ENCODE data around the gene CCDC74B.
"Not testable (repeated sequence)": the region's sequence is repeated elsewhere in the genome, so short reads cannot be mapped to it uniquely, and the experiment has no call there.

Gene CCDC74B

GRCh38 chr2:130150181-130151144 is 5.6 kb upstream of the CCDC74B start:
- DNase-seq (ENCODE audit: low read depth) = no peak

DNA sequence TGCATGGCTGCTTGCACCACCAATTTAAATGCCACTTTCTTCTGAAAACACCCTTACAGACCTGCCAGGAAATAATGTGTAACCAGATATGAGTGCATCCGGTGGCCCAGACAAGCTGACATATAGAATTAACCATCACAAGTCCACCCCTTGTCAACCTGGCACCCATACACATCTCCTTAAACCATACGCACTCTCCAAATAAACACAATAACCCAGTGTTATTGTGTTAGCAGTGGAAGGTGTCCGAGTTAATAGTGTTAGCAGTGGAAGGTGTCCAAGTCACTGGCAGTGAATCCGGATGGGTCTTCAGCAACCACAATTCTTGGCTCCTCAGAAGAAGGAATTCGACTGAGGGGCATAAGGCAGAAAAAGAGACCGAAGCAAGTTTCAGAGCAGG is 3.6 kb upstream of the CCDC74B start:
- DNase-seq (ENCODE audit: low read depth) = not testable (repeated sequence)

DNA sequence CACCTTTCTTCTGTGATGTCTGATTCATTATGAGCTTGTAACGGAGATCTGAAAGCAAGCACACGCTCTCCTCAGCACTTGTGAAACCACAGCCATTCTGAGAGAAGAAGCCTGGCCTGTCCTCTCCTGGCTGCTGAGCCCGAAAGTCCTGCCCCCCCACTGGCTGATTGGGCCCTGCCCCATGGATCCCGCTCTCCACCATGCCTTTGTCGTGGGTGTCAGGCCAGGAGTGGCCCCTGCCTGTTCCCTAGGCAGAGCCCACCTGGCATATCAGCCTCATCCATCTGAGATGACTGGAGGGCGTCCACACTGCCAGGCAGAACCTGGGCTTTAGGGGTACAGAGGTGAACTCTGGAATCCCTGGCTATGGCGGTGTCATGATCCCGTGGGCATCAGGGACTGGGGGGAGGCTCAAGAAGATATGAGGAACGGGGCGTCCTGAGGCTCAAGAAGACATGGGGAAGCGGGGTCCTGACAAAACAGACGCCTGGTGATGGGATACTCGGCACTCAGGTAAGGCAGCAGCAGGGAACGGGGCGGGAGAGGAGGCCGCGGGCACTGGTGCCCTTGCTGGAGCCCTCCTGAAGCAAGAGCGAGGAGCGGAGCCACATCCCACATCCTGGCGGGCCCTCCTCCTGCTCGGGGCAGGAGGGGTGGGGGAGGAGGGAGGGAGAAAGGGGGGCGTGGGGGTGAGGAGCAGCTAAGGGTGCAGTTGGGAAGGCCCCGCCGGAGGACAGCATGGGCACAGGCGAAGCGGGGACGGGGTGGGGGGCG is 1.5 kb downstream of the CCDC74B start:
- not testable (repeated sequence) for DNase-seq (ENCODE audit: low read depth)

DNA sequence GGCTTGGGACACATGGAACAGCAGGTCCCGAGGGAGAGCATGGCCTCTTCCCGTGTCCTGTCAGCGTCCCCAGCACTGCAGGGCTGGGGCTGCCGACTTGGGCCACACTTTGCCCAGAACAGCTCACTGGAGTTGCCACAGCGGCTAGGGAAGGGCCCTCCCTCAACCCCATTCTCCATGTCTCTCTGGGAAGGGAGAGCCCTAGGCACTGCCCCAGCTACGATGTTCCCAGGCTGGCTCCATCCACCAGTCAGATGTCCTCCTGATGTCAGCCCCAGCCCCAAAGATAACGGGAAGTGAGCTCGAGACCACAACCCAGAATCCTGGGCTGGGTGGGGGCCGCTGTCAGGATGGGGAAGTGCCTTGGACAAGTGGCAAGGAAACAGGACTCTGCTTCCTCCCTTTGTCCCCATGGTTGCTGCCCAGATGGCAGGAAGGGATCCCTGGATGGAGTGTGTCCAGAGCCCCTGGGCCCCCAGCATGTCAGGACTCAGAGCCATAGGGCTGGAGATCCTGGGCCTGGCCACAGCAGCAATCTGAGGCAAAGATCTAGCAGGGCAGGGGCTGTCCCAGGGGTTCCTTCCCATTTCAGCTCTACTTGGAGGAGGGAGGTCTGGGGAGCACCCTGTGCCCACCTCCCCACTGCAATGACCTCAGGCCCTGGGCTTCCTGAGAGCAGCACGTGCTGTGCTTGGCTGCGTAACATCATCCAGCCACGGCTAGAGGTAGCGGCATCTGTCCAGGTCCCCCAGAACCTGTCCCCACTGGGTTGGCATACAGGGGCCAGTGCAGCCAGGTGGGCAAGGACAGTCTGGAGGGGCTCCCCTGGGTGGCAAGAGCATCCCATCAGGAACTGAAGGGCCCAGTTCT is 2.3 kb downstream of the CCDC74B start:
- DNase-seq (ENCODE audit: low read depth) = not testable (repeated sequence)

GRCh38 chr2:130141645-130142370 is 3.1 kb downstream of the CCDC74B start:
- not testable (repeated sequence) for DNase-seq (ENCODE audit: low read depth)

- not testable (repeated sequence) for DNase-seq (ENCODE audit: low read depth)
Measured at GRCh38 chr2:130141002-130141401, 3.9 kb downstream of the CCDC74B start.

DNA sequence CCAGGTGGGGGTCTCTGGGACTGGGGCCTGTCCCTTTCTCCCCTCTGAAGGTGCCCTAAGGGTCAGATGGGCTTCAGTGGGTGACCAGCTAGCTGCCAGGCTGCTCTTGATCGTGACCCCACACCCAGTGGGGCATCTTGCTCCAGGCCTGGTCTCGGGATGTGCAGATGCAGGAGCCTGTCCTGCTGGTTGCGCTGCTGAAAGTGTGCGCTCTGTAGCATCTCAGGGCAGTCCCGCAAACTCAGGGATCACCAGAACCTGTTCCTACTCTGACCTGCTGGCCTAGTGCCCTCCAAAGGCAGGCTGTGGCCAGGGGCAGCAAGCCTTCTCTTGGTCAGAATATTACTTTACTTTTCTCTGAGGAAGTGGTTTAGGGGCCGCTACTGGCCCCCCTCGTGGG is 4.4 kb downstream of the CCDC74B start:
- not testable (repeated sequence) for DNase-seq (ENCODE audit: low read depth)

- DNase-seq (ENCODE audit: low read depth) = not testable (repeated sequence)
Measured at GRCh38 chr2:130139331-130140280, 5.3 kb downstream of the CCDC74B start.

DNA sequence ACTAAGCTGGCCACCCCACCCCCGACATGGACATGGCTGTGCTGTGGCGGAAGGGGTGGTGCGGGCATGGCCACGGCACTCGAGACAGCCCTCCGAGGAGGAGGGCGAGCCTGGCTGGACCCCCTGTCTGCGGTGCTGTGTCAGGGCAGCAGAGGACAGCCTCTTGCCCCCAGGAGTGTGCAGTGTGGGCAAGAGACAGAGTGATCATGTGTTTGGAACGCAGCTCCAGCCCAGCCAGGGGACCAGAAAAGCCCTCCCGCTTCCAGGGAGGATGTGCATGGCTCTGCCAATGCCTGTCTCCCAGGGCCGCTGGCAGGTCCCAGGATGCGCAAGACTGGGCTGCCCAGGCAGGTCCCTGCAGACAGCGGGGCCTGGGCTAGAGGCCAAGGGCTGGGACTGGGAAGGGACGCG is 6.1 kb downstream of the CCDC74B start:
- not testable (repeated sequence) for DNase-seq (ENCODE audit: low read depth)

- DNase-seq (ENCODE audit: low read depth) = not testable (repeated sequence)
Measured at GRCh38 chr2:130138326-130138725, 6.6 kb downstream of the CCDC74B start.

- not testable (repeated sequence) for DNase-seq (ENCODE audit: low read depth)
Measured at GRCh38 chr2:130137118-130137517, 7.8 kb downstream of the CCDC74B start.

GRCh38 chr2:130136546-130136945 is 8.4 kb downstream of the CCDC74B start:
- not testable (repeated sequence) for DNase-seq (ENCODE audit: low read depth)

DNA sequence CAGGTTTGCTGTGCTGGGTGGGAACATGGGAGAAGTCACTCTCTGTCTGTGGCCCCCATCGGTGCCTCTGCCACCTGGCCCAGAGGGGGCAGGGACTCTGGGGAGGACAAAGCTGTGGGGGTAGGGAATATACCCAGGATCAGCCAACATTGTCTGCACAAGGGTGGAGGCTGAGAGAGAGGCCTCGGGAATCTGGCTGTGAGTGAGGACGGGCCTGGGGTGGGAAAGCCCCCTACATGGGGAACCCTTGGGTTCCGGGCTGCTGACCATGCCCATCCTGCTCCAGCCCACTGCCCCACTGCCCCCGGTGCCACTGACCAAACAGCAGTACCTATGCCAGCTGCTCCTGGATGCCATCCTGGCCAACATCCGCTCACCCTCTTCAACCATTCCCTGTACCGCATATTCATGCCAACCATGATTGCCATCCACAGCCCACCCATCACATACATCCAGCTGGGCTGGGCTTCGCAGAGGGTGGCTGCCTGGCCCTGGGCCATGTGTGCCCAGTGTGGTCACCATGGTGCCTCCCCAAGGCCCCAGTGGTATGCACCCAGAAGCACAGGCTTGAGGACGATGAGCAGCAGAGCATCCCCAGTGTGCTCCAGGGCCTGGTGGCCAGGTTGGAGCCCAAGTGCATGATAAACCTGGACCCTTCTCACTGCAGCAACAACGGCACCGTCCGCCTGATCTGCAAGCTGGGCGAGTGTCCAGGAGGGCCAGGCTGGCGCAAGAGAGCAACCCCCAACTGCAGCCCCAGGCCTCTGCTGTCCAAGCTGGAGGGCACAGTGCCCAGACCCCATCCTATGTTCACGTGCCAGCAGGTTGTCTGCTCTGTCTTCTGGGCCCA is 9.0 kb downstream of the CCDC74B start:
- no peak for DNase-seq (ENCODE audit: low read depth)

DNA sequence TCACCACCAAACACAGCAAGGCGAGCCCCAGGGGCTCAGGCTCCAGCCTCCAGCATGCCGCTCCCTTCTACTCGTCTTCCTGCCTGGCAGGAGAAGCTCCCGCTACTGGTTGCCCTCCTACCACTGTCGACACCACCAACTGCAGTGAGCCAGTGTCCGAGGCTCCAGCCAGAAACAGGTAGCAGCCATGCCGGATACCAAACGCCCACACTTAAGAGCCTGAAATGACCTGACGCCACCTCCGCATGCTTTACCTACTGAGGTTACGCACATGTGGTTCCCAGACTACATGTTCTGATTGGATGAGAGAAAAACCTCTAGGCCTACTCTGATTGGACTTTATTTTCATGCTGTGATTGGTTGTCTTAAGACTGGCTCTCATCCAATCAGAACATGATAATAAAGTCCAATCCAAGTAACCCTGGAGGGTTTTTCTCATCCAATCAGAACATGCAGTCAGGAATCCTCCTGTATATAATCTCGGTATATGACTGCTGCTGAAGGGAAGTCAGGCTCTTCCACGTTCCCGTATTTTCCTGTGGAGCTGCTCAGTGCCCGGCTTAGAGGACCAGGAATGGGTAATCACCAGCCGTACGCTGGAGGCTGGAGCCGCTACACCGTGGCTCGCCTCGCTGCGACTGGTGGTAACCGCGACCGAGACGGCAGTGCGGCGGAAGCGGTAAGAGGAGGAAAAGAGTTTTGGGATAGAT is 15.6 kb downstream of the CCDC74B start, which contains the start of gene POTEF:
Gene POTEF, minus strand, starts transcription at position 103 of the 710 bp plus-strand sequence. CDS start 8,707 bp downstream, outside the sequence.
- not testable (repeated sequence) for DNase-seq (ENCODE audit: low read depth)

DNA sequence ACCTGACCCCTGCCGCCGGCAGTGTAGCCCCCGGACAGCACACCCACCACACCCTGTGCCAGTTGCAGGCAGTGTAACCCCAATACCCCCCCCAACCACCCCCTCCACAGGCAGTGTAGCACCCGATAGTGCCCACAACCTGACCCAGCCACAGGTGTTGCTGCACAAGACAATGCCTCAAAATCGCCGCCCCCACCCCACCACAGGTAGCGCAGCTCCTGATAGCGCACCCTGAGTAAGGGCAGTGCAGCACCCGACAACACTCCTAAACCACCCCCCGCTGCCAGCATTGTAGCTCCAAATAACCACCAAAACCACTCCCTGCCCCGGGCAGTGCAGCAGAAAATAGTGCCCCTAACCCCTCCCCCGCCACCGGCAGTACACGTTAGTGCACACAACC is 16.4 kb downstream of the CCDC74B start:
- not testable (repeated sequence) for DNase-seq (ENCODE audit: low read depth)

DNA sequence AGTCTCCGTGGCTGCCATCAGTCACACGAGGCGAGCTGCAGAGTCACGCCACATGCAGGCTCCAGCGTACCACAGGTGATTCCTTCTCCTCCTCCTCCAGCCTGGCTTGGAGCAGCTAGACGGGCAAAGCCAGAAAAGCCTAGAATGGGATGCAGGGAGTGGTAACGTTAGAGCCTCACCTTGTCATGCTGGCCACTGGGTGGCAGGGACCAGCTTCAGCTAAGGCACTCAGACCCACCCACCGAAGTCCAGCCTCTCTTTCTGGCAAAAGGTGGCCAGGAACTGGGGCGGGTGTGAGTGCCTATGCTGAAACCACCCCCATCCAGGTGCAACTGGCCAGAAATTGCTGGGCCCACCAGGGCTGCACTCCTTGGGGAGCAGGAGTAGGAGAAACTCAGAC is 17.2 kb downstream of the CCDC74B start:
- not testable (repeated sequence) for DNase-seq (ENCODE audit: low read depth)

GRCh38 chr2:130120924-130121323 is 24.0 kb downstream of the CCDC74B start:
- DNase-seq (ENCODE audit: low read depth) = not testable (repeated sequence)
